Testis (tissue), 2 donors: ENCODE data around the gene PEPD.

Experiments used
- POLR2A ChIP-seq: fragments of 450-650 bp; IDR thresholded peaks from one replicate; pipeline ENCODE4 v1.6.1; 2017; ENCODE audit warnings: antibody characterized with exemption, mild to moderate bottlenecking, moderate library complexity
- TF ChIP-seq, protein P1 (sequence below), 3 experiments: fragments of 450-650 bp in 2 of 3; fragments of 200-600 bp in 1 of 3; sonication (generic) in 1 of 3; IDR thresholded peaks; one replicate each; pipeline ENCODE4 v1.5.1; 2016 to 2019; ENCODE audit warnings: antibody characterized with exemption in 3 of 3, mild to moderate bottlenecking in 2 of 3, moderate library complexity in 1 of 3

DNA sequence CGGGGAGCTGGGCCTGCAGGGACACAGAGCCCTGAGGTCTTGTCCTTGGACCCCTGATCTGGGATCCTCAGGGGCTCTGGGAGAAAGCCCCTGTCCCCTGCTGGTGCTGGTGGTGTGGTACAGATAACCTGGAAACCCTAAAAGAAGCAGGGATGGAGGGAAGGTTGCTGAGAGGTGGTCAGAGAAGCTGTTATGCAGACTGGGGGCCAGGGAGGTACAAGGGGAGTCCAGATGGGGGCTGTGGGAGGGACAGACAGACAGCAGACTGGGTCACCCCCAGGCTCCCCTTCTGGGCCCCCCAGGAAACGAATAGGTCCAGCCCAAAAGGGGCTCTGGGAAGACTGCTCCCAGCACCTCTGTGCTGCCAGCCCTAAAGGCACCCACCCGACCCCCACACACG is 34.7 kb upstream of the PEPD start:
- TF ChIP-seq, protein P1, sequence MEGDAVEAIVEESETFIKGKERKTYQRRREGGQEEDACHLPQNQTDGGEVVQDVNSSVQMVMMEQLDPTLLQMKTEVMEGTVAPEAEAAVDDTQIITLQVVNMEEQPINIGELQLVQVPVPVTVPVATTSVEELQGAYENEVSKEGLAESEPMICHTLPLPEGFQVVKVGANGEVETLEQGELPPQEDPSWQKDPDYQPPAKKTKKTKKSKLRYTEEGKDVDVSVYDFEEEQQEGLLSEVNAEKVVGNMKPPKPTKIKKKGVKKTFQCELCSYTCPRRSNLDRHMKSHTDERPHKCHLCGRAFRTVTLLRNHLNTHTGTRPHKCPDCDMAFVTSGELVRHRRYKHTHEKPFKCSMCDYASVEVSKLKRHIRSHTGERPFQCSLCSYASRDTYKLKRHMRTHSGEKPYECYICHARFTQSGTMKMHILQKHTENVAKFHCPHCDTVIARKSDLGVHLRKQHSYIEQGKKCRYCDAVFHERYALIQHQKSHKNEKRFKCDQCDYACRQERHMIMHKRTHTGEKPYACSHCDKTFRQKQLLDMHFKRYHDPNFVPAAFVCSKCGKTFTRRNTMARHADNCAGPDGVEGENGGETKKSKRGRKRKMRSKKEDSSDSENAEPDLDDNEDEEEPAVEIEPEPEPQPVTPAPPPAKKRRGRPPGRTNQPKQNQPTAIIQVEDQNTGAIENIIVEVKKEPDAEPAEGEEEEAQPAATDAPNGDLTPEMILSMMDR (IDR thresholded peaks at IDR 0.05) = no peak
- no peak for TF ChIP-seq POLR2A
